SK-N-SH treated with all-trans-retinoic acid at 6 μM for 48 hours (cell line): Measurements from ENCODE around the gene GMCL2.

Source experiments
- BACH2 ChIP-seq: fragments of 250-450 bp; sonication (Bioruptor Pico); IDR thresholded peaks from 2 replicates; pipeline ENCODE4 v1.9.0; 2021; ENCODE audit warnings: mild to moderate bottlenecking, borderline replicate concordance
- CREB5 ChIP-seq: fragments of 250-450 bp; sonication (Bioruptor Pico); IDR thresholded peaks from 2 replicates; pipeline ENCODE4 v1.5.1; 2020; ENCODE audit warnings: low read depth, mild to moderate bottlenecking, moderate library complexity
- CSDC2 ChIP-seq: fragments of 250-450 bp; sonication (Bioruptor Pico); IDR thresholded peaks from 2 replicates; pipeline ENCODE4 v1.5.0; 2020; ENCODE audit warnings: mild to moderate bottlenecking, moderate library complexity
- GLIS3 ChIP-seq: fragments of 250-450 bp; sonication (Bioruptor Pico); IDR thresholded peaks from 2 replicates; pipeline ENCODE4 v1.5.0; 2020; ENCODE audit warnings: mild to moderate bottlenecking, moderate library complexity
- PATZ1 ChIP-seq: fragments of 250-450 bp; sonication (Bioruptor Pico); IDR thresholded peaks from 2 replicates; pipeline ENCODE4 v1.8.0; 2020; ENCODE audit warnings: mild to moderate bottlenecking, moderate library complexity, borderline replicate concordance
- PPARA ChIP-seq: fragments of 250-450 bp; sonication (Bioruptor Pico); IDR thresholded peaks from 2 replicates; pipeline ENCODE4 v1.5.0; 2020; ENCODE audit warnings: mild to moderate bottlenecking, borderline replicate concordance
- RARB ChIP-seq: fragments of 250-450 bp; sonication (Bioruptor Pico); IDR thresholded peaks from 2 replicates; pipeline ENCODE4 v1.8.0; 2021; ENCODE audit warnings: mild to moderate bottlenecking, moderate library complexity
- SNAI2 ChIP-seq: fragments of 250-450 bp; sonication (Bioruptor Pico); IDR thresholded peaks from 2 replicates; pipeline ENCODE4 v1.5.0; 2020; ENCODE audit warnings: mild to moderate bottlenecking, moderate library complexity
- TOX ChIP-seq: fragments of 250-450 bp; sonication (Bioruptor Pico); IDR thresholded peaks from 2 replicates; pipeline ENCODE4 v1.8.0; 2021; ENCODE audit warnings: mild to moderate bottlenecking, moderate library complexity, borderline replicate concordance
- ZFP3 ChIP-seq: fragments of 250-450 bp; sonication (Bioruptor Pico); IDR thresholded peaks from 2 replicates; pipeline ENCODE4 v1.5.0; 2020; ENCODE audit warnings: mild to moderate bottlenecking, moderate library complexity
- ZNF565 ChIP-seq: fragments of 450-650 bp; formaldehyde crosslinking; conservative IDR thresholded peaks from 2 replicates; pipeline ENCODE4 v1.5.0; 2020; ENCODE audit warnings: low read depth, mild to moderate bottlenecking, moderate library complexity
- ZNF8 ChIP-seq: fragments of 450-650 bp; formaldehyde crosslinking; IDR thresholded peaks from 2 replicates; pipeline ENCODE4 v1.5.0; 2020; ENCODE audit warnings: mild to moderate bottlenecking, moderate library complexity
- TF ChIP-seq, protein P1 (sequence below): fragments of 250-450 bp; sonication (Bioruptor Pico); IDR thresholded peaks from 2 replicates; pipeline ENCODE4 v1.5.0; 2020; ENCODE audit warnings: mild to moderate bottlenecking, moderate library complexity

- TF ChIP-seq ZFP3 (CRISPR knock-in tag): no peak
- TF ChIP-seq CSDC2 (CRISPR knock-in tag): no peak
- no peak for TF ChIP-seq CREB5 (CRISPR knock-in tag)
- TF ChIP-seq BACH2 (CRISPR knock-in tag): no peak
- TF ChIP-seq PPARA (CRISPR knock-in tag): no peak
- no peak for TF ChIP-seq PATZ1 (CRISPR knock-in tag)
- TF ChIP-seq TOX (CRISPR knock-in tag): no peak
- TF ChIP-seq SNAI2 (CRISPR knock-in tag): no peak
- TF ChIP-seq, protein P1, sequence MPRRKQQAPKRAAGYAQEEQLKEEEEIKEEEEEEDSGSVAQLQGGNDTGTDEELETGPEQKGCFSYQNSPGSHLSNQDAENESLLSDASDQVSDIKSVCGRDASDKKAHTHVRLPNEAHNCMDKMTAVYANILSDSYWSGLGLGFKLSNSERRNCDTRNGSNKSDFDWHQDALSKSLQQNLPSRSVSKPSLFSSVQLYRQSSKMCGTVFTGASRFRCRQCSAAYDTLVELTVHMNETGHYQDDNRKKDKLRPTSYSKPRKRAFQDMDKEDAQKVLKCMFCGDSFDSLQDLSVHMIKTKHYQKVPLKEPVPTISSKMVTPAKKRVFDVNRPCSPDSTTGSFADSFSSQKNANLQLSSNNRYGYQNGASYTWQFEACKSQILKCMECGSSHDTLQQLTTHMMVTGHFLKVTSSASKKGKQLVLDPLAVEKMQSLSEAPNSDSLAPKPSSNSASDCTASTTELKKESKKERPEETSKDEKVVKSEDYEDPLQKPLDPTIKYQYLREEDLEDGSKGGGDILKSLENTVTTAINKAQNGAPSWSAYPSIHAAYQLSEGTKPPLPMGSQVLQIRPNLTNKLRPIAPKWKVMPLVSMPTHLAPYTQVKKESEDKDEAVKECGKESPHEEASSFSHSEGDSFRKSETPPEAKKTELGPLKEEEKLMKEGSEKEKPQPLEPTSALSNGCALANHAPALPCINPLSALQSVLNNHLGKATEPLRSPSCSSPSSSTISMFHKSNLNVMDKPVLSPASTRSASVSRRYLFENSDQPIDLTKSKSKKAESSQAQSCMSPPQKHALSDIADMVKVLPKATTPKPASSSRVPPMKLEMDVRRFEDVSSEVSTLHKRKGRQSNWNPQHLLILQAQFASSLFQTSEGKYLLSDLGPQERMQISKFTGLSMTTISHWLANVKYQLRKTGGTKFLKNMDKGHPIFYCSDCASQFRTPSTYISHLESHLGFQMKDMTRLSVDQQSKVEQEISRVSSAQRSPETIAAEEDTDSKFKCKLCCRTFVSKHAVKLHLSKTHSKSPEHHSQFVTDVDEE (CRISPR knock-in tag): no peak
- TF ChIP-seq RARB (CRISPR knock-in tag): no peak
- no peak for TF ChIP-seq GLIS3 (CRISPR knock-in tag)
- TF ChIP-seq ZNF565: no peak
- no peak for TF ChIP-seq ZNF8
Observed at GRCh38 chr5:178152491-178153444, 34.4 kb downstream of the GMCL2 start.
